Measurements from ENCODE around the gene CADM2. TPM values are rescaled to one million over a fixed set of nuclear protein-coding genes. Genes with fewer than 3 reads are reported as not detected.

Gene CADM2
- total RNA-seq, 1 experiment from 2014 or later, result 0.64 TPM

- ATAC-seq, result no peak
- CTCF ChIA-PET, result no interaction called here
These were observed 293.9 kb downstream of the CADM2 start for GRCh38 chr3:85252686-85253085.

GRCh38 chr3:85254738-85255137 is 295.9 kb downstream of the CADM2 start:
- ATAC-seq, result no peak
- Histone ChIP-seq H3K4me3 (ENCODE audit: low read depth in 2 of 2, low read length in 2 of 2) (no peak overlapping the region), H3K27ac (ENCODE audit: low read length) (no peak overlapping the region), H3K4me1 (ENCODE audit: control insufficient read depth, insufficient read depth, low read length) (no peaks in the 10 kb centered on the region), H3K36me3 (ENCODE audit: control insufficient read depth, insufficient read depth, low read length) (no peaks in the 10 kb centered on the region), H3K9me3 (ENCODE audit: control insufficient read depth, insufficient read depth, low read depth, low read length) (no peaks in the 10 kb centered on the region), H3K27me3 (ENCODE audit: control insufficient read depth, insufficient read depth, low read length) (no peaks in the 10 kb centered on the region)
- no peak for DNase-seq (ENCODE audit: low read depth, low spot score)
- intact Hi-C loops (cut with micrococcal nuclease; ENCODE audit: unreplicated experiment), result no loop called here
- in situ Hi-C loops (cut with HindIII; ENCODE audit: low pct_unique_long_range_greater_than_20kb, low sequenced_read_pairs), result no loop called here
- BruUV-seq (replicated peaks), result no TSS peak
- ChIA-PET POLR2A (no interaction called here), CTCF (no interaction called here)
- TF ChIP-seq SIN3A (IDR thresholded peaks at IDR 0.05; ENCODE audit: borderline replicate concordance, insufficient read depth, low read depth, low read length), result no peak
- TF ChIP-seq POLR2AphosphoS5 (IDR thresholded peaks at IDR 0.05; ENCODE audit: low read depth, low read length), result no peak
- TF ChIP-seq TCF7L2 (IDR thresholded peaks at IDR 0.05; ENCODE audit: low read depth, low read length), result no peak
- TF ChIP-seq REST (IDR thresholded peaks at IDR 0.05; ENCODE audit: insufficient read depth in 1 of 2, low read depth in 2 of 2, low read length in 1 of 2), result no peak
- TF ChIP-seq CTCF (IDR thresholded peaks at IDR 0.05), result no peak

More at GRCh38 chr3:85252686-85253085, 293.9 kb downstream of the CADM2 start:
- H3K4me3 ChIP-seq (ENCODE audit: low read depth in 2 of 2, low read length in 2 of 2), result no peak overlapping the region
- H3K4me1 ChIP-seq (ENCODE audit: control insufficient read depth, insufficient read depth, low read length), result no peaks in the 10 kb centered on the region
- no peaks in the 10 kb centered on the region for H3K27me3 ChIP-seq (ENCODE audit: control insufficient read depth, insufficient read depth, low read length)
- TF ChIP-seq TCF7L2 (IDR thresholded peaks at IDR 0.05; ENCODE audit: low read depth, low read length), result no peak
- TF ChIP-seq REST (IDR thresholded peaks at IDR 0.05; ENCODE audit: insufficient read depth in 1 of 2, low read depth in 2 of 2, low read length in 1 of 2), result no peak
- TF ChIP-seq SIN3A (IDR thresholded peaks at IDR 0.05; ENCODE audit: borderline replicate concordance, insufficient read depth, low read depth, low read length), result no peak
- no peak for TF ChIP-seq POLR2AphosphoS5 (IDR thresholded peaks at IDR 0.05; ENCODE audit: low read depth, low read length)
- no peak for TF ChIP-seq CTCF (IDR thresholded peaks at IDR 0.05)
- BruUV-seq (replicated peaks), result no TSS peak
- no peak overlapping the region for H3K27ac ChIP-seq (ENCODE audit: low read length)
- intact Hi-C loops (cut with micrococcal nuclease; ENCODE audit: unreplicated experiment) (no loop called here), in situ Hi-C loops (cut with HindIII; ENCODE audit: low pct_unique_long_range_greater_than_20kb, low sequenced_read_pairs) (no loop called here)
- no peak for DNase-seq (ENCODE audit: low read depth, low spot score)
- no peaks in the 10 kb centered on the region for H3K36me3 ChIP-seq (ENCODE audit: control insufficient read depth, insufficient read depth, low read length)
- POLR2A ChIA-PET, result no interaction called here
- no peaks in the 10 kb centered on the region for H3K9me3 ChIP-seq (ENCODE audit: control insufficient read depth, insufficient read depth, low read depth, low read length)
